SK-N-SH treated with all-trans-retinoic acid at 6 μM for 48 hours (cell line): ENCODE data around the gene SLC2A14.
"Not testable (repeated sequence)": the region's sequence is repeated elsewhere in the genome, so short reads cannot be mapped to it uniquely, and the experiment has no call there.

ENCODE experiments used
- ATAC-seq: fragments of 200-7000 bp; cut with Tn5 transposase; 3 replicates; pipeline ENCODE4 v1.9.1; 2020; ENCODE audit warnings: mild to moderate bottlenecking, moderate library complexity
- ARNTL ChIP-seq: fragments of 450-650 bp; formaldehyde crosslinking; IDR thresholded peaks from 2 replicates; pipeline ENCODE4 v1.5.0; 2020; ENCODE audit warnings: low read depth, mild to moderate bottlenecking, moderate library complexity, borderline replicate concordance
- BACH2 ChIP-seq: fragments of 250-450 bp; sonication (Bioruptor Pico); IDR thresholded peaks from 2 replicates; pipeline ENCODE4 v1.9.0; 2021; ENCODE audit warnings: mild to moderate bottlenecking, borderline replicate concordance
- CSDC2 ChIP-seq: fragments of 250-450 bp; sonication (Bioruptor Pico); IDR thresholded peaks from 2 replicates; pipeline ENCODE4 v1.5.0; 2020; ENCODE audit warnings: mild to moderate bottlenecking, moderate library complexity
- ESRRG ChIP-seq: fragments of 250-450 bp; sonication (Bioruptor Pico); IDR thresholded peaks from 2 replicates; pipeline ENCODE4 v1.6.1; 2021; ENCODE audit warnings: mild to moderate bottlenecking
- GLIS3 ChIP-seq: fragments of 250-450 bp; sonication (Bioruptor Pico); IDR thresholded peaks from 2 replicates; pipeline ENCODE4 v1.5.0; 2020; ENCODE audit warnings: mild to moderate bottlenecking, moderate library complexity
- ISL1 ChIP-seq: fragments of 250-450 bp; sonication (Bioruptor Pico); IDR thresholded peaks from 2 replicates; pipeline ENCODE4 v2.1.2; 2022; ENCODE audit warnings: mild to moderate bottlenecking, moderate library complexity
- OSR1 ChIP-seq: fragments of 250-450 bp; sonication (Bioruptor Pico); IDR thresholded peaks from 2 replicates; pipeline ENCODE4 v1.8.0; 2022; ENCODE audit warnings: moderate library complexity, mild to moderate bottlenecking, inconsistent platforms
- PPARA ChIP-seq: fragments of 250-450 bp; sonication (Bioruptor Pico); IDR thresholded peaks from 2 replicates; pipeline ENCODE4 v1.5.0; 2020; ENCODE audit warnings: mild to moderate bottlenecking, borderline replicate concordance
- RARB ChIP-seq: fragments of 250-450 bp; sonication (Bioruptor Pico); IDR thresholded peaks from 2 replicates; pipeline ENCODE4 v1.8.0; 2021; ENCODE audit warnings: mild to moderate bottlenecking, moderate library complexity
- SNAI2 ChIP-seq: fragments of 250-450 bp; sonication (Bioruptor Pico); IDR thresholded peaks from 2 replicates; pipeline ENCODE4 v1.5.0; 2020; ENCODE audit warnings: mild to moderate bottlenecking, moderate library complexity
- TCF4 ChIP-seq: fragments of 250-450 bp; sonication (Bioruptor Pico); IDR thresholded peaks from 2 replicates; pipeline ENCODE4 v1.8.0; 2021; ENCODE audit warnings: mild to moderate bottlenecking, moderate library complexity, borderline replicate concordance
- TOX ChIP-seq: fragments of 250-450 bp; sonication (Bioruptor Pico); IDR thresholded peaks from 2 replicates; pipeline ENCODE4 v1.8.0; 2021; ENCODE audit warnings: mild to moderate bottlenecking, moderate library complexity, borderline replicate concordance
- ZC3H10 ChIP-seq: fragments of 250-450 bp; sonication (Bioruptor Pico); IDR thresholded peaks from 2 replicates; pipeline ENCODE4 v1.5.1; 2021; ENCODE audit warnings: mild to moderate bottlenecking, moderate library complexity
- ZFP3 ChIP-seq: fragments of 250-450 bp; sonication (Bioruptor Pico); IDR thresholded peaks from 2 replicates; pipeline ENCODE4 v1.5.0; 2020; ENCODE audit warnings: mild to moderate bottlenecking, moderate library complexity
- ZFP30 ChIP-seq: fragments of 450-650 bp; formaldehyde crosslinking; IDR thresholded peaks from 2 replicates; pipeline ENCODE4 v1.5.0; 2022; ENCODE audit warnings: mild to moderate bottlenecking, moderate library complexity
- ZNF565 ChIP-seq: fragments of 450-650 bp; formaldehyde crosslinking; conservative IDR thresholded peaks from 2 replicates; pipeline ENCODE4 v1.5.0; 2020; ENCODE audit warnings: low read depth, mild to moderate bottlenecking, moderate library complexity
- ZNF70 ChIP-seq: fragments of 450-650 bp; formaldehyde crosslinking; IDR thresholded peaks from 2 replicates; pipeline ENCODE4 v1.5.0; 2020; ENCODE audit warnings: mild to moderate bottlenecking, moderate library complexity
- ZNF8 ChIP-seq: fragments of 450-650 bp; formaldehyde crosslinking; IDR thresholded peaks from 2 replicates; pipeline ENCODE4 v1.5.0; 2020; ENCODE audit warnings: mild to moderate bottlenecking, moderate library complexity
- TF ChIP-seq, protein P1 (sequence below): fragments of 250-450 bp; sonication (Bioruptor Pico); IDR thresholded peaks from 2 replicates; pipeline ENCODE4 v1.8.0; 2020; ENCODE audit warnings: mild to moderate bottlenecking, moderate library complexity, borderline replicate concordance
- TF ChIP-seq, protein P2 (sequence below): fragments of 250-450 bp; sonication (Bioruptor Pico); IDR thresholded peaks from 2 replicates; pipeline ENCODE4 v1.5.0; 2020; ENCODE audit warnings: mild to moderate bottlenecking, moderate library complexity
- TF ChIP-seq, protein P3 (sequence below): fragments of 250-450 bp; sonication (Bioruptor Pico); IDR thresholded peaks from 2 replicates; pipeline ENCODE4 v1.5.1; 2020; ENCODE audit warnings: low read depth, mild to moderate bottlenecking, moderate library complexity
- TF ChIP-seq, protein P4 (sequence below): fragments of 250-450 bp; sonication (Bioruptor Pico); IDR thresholded peaks from 2 replicates; pipeline ENCODE4 v1.8.0; 2021; ENCODE audit warnings: low read depth, mild to moderate bottlenecking, moderate library complexity, borderline replicate concordance
- TF ChIP-seq, protein P5 (sequence below): fragments of 250-450 bp; sonication (Bioruptor Pico); IDR thresholded peaks from 2 replicates; pipeline ENCODE4 v1.5.1; 2021; ENCODE audit warnings: mild to moderate bottlenecking, moderate library complexity

The SLC2A14 gene

DNA sequence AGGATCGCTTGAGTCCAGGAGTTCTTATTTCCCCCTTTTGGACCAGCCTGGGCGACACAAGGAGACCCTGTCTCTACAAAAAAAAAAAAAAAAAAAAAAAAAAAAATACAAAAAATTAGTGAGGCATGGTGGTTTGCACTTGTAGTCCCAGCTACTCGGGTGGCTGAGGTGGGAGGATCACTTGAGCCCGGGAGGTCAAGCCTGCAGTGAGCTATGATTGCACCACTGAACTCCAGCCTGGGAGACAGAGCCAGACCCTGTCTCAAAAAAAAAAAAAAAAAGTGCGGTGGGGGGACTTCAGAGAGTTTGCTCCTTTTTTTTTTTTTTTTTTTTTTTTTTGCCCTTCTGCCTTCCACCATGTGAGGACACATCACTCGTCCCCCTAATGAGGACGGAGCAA is 32.9 kb downstream of the SLC2A14 start:
- ATAC-seq = not testable (repeated sequence)

DNA sequence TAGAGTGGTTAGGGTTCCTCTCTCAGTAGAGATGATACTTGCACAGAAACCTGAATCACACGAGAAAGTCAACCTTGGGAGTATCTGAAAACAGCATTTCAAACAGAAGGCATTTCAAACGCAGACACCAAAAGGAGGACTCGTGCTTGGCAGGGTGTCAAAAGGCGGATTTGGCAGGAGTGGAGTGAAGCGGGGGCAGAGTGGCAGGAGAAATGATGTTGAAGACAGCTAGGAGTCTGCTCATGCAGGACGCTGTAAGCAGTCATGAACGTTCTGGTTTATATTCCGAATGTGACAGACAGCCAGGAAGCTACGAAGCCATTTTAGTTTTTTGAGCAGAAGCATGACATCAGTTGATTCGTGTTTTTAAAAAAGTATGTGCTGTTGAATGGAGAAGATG is 33.5 kb downstream of the SLC2A14 start:
- peak; percentile 54; the same call in 2 of the 3 replicates for ATAC-seq

DNA sequence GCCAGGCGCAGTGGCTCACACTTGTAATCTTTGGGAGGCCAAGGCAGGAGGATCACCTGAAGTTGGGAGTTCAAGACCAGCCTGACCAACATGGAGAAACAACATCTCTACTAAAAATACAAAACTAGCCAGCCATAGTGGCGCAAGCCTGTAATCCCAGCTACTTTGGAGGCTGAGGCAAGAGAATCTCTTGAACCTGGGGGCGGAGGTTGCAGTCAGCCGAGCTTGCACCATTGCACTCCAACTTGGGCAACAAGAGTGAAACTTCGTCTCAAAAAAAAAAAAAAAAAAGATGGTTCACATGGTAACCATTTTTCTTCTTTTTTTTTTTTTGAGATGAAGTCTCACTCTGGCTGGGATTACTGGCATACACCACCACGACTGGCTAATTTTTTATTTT is 35.3 kb downstream of the SLC2A14 start:
- ATAC-seq = no peak
- no peak for TF ChIP-seq TOX (CRISPR knock-in tag)
- TF ChIP-seq, protein P1, sequence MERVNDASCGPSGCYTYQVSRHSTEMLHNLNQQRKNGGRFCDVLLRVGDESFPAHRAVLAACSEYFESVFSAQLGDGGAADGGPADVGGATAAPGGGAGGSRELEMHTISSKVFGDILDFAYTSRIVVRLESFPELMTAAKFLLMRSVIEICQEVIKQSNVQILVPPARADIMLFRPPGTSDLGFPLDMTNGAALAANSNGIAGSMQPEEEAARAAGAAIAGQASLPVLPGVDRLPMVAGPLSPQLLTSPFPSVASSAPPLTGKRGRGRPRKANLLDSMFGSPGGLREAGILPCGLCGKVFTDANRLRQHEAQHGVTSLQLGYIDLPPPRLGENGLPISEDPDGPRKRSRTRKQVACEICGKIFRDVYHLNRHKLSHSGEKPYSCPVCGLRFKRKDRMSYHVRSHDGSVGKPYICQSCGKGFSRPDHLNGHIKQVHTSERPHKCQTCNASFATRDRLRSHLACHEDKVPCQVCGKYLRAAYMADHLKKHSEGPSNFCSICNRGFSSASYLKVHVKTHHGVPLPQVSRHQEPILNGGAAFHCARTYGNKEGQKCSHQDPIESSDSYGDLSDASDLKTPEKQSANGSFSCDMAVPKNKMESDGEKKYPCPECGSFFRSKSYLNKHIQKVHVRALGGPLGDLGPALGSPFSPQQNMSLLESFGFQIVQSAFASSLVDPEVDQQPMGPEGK (CRISPR knock-in tag) = no peak
- TF ChIP-seq, protein P2, sequence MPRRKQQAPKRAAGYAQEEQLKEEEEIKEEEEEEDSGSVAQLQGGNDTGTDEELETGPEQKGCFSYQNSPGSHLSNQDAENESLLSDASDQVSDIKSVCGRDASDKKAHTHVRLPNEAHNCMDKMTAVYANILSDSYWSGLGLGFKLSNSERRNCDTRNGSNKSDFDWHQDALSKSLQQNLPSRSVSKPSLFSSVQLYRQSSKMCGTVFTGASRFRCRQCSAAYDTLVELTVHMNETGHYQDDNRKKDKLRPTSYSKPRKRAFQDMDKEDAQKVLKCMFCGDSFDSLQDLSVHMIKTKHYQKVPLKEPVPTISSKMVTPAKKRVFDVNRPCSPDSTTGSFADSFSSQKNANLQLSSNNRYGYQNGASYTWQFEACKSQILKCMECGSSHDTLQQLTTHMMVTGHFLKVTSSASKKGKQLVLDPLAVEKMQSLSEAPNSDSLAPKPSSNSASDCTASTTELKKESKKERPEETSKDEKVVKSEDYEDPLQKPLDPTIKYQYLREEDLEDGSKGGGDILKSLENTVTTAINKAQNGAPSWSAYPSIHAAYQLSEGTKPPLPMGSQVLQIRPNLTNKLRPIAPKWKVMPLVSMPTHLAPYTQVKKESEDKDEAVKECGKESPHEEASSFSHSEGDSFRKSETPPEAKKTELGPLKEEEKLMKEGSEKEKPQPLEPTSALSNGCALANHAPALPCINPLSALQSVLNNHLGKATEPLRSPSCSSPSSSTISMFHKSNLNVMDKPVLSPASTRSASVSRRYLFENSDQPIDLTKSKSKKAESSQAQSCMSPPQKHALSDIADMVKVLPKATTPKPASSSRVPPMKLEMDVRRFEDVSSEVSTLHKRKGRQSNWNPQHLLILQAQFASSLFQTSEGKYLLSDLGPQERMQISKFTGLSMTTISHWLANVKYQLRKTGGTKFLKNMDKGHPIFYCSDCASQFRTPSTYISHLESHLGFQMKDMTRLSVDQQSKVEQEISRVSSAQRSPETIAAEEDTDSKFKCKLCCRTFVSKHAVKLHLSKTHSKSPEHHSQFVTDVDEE = no peak
- no peak for TF ChIP-seq GLIS3 (CRISPR knock-in tag)
- TF ChIP-seq, protein P3, sequence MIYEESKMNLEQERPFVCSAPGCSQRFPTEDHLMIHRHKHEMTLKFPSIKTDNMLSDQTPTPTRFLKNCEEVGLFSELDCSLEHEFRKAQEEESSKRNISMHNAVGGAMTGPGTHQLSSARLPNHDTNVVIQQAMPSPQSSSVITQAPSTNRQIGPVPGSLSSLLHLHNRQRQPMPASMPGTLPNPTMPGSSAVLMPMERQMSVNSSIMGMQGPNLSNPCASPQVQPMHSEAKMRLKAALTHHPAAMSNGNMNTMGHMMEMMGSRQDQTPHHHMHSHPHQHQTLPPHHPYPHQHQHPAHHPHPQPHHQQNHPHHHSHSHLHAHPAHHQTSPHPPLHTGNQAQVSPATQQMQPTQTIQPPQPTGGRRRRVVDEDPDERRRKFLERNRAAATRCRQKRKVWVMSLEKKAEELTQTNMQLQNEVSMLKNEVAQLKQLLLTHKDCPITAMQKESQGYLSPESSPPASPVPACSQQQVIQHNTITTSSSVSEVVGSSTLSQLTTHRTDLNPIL (CRISPR knock-in tag) = no peak
- no peak for TF ChIP-seq ZFP3 (CRISPR knock-in tag)
- TF ChIP-seq CSDC2 (CRISPR knock-in tag) = no peak
- no peak for TF ChIP-seq PPARA (CRISPR knock-in tag)
- TF ChIP-seq, protein P4, sequence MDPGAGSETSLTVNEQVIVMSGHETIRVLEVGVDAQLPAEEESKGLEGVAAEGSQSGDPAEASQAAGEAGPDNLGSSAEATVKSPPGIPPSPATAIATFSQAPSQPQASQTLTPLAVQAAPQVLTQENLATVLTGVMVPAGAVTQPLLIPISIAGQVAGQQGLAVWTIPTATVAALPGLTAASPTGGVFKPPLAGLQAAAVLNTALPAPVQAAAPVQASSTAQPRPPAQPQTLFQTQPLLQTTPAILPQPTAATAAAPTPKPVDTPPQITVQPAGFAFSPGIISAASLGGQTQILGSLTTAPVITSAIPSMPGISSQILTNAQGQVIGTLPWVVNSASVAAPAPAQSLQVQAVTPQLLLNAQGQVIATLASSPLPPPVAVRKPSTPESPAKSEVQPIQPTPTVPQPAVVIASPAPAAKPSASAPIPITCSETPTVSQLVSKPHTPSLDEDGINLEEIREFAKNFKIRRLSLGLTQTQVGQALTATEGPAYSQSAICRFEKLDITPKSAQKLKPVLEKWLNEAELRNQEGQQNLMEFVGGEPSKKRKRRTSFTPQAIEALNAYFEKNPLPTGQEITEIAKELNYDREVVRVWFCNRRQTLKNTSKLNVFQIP = no peak
- TF ChIP-seq ZNF8 = no peak
- TF ChIP-seq BACH2 = no peak
- TF ChIP-seq OSR1 (CRISPR knock-in tag) = no peak
- no peak for TF ChIP-seq ZFP30 (CRISPR knock-in tag)
- no peak for TF ChIP-seq ESRRG (CRISPR knock-in tag)
- TF ChIP-seq, protein P5, sequence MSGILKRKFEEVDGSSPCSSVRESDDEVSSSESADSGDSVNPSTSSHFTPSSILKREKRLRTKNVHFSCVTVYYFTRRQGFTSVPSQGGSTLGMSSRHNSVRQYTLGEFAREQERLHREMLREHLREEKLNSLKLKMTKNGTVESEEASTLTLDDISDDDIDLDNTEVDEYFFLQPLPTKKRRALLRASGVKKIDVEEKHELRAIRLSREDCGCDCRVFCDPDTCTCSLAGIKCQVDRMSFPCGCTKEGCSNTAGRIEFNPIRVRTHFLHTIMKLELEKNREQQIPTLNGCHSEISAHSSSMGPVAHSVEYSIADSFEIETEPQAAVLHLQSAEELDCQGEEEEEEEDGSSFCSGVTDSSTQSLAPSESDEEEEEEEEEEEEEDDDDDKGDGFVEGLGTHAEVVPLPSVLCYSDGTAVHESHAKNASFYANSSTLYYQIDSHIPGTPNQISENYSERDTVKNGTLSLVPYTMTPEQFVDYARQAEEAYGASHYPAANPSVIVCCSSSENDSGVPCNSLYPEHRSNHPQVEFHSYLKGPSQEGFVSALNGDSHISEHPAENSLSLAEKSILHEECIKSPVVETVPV = no peak
- no peak for TF ChIP-seq RARB (CRISPR knock-in tag)

DNA sequence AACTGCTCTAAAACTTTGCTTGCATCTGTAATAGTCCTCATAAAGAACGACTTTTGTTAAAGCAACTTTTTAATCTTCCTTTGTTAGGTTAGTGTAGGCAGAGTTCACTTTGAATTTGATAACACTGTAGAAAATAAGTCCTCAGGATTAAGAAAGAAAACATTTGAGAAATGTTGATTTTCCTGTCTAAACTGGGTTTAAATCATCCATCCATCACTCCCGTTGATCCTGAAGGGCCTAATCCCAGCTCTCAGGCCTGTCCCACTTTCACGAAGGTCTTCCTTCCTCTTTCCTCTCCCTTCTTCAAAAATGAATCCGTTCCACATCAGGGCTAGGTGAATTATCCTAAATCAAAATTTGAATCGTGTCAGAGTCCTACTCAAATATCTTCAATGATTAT is 36.9 kb downstream of the SLC2A14 start:
- no peak for ATAC-seq
- no peak for TF ChIP-seq SNAI2 (CRISPR knock-in tag)
- no peak for TF ChIP-seq TCF4 (CRISPR knock-in tag)
- TF ChIP-seq ZNF565 (CRISPR knock-in tag) = no peak
- TF ChIP-seq, protein P4 = no peak
- TF ChIP-seq ARNTL (CRISPR knock-in tag) = no peak
- TF ChIP-seq PPARA (CRISPR knock-in tag) = no peak
- no peak for TF ChIP-seq ZC3H10 (CRISPR knock-in tag)
- TF ChIP-seq CSDC2 (CRISPR knock-in tag) = no peak
- no peak for TF ChIP-seq ISL1 (CRISPR knock-in tag)
- TF ChIP-seq, protein P5 = no peak
- TF ChIP-seq, protein P1 (CRISPR knock-in tag) = no peak
- no peak for TF ChIP-seq ZNF70 (CRISPR knock-in tag)
- no peak for TF ChIP-seq ZFP3 (CRISPR knock-in tag)
- TF ChIP-seq GLIS3 (CRISPR knock-in tag) = no peak
- no peak for TF ChIP-seq ZFP30 (CRISPR knock-in tag)
